GM12878 (cell line): ENCODE data around the gene PLA2G4C. TPM values are rescaled to one million over a fixed set of nuclear protein-coding genes. Genes with fewer than 3 reads are reported as not detected.

Experiments used
- ATAC-seq: fragments of 200-7000 bp; cut with Tn5 transposase; 3 replicates; pipeline ENCODE4 v1.9.1; 2020; ENCODE audit warnings: mild to moderate bottlenecking, moderate library complexity
- BruUV-seq: library from RNA; stranded (reverse); fragments of 400-500 nt; replicated peaks from 2 replicates; lab custom pipeline; 2021; lab: Mats Ljungman, UMichigan
- CTCF ChIA-PET: fragments of 300-600 bp; sonication (Branson Sonifier 250); formaldehyde crosslinking; extraction: SDS; loops from one replicate; lab custom pipeline; 2021; ENCODE audit warnings: inconsistent platforms; lab: Yijun Ruan, JAX
- POLR2A ChIA-PET: fragments of 350-600 bp; formaldehyde crosslinking; extraction: SDS; loops from one replicate; lab custom pipeline; 2021; ENCODE audit warnings: inconsistent platforms; lab: Charles Lee
- RAD21 ChIA-PET: fragments of 300-600 bp; sonication (Branson Sonifier 250); formaldehyde crosslinking; loops from one replicate; lab custom pipeline; 2023; ENCODE audit warnings: antibody characterized with exemption; ENCODE audit not compliant: unreplicated experiment; lab: Charles Lee
- SMC1A ChIA-PET: fragments of 300-600 bp; sonication (Branson Sonifier 250); formaldehyde crosslinking; loops from one replicate; lab custom pipeline; 2023; ENCODE audit not compliant: unreplicated experiment, uncharacterized antibody; lab: Charles Lee
- DNase-seq: peaks from one replicate; pipeline ENCODE4 v3.0.0-alpha.2; 2011; ENCODE audit warnings: low read depth, low spot score
- FAIRE-seq: peaks from 3 replicates; lab custom pipeline; 2011; peaks lifted over from hg19 to GRCh38; lab: Jason Lieb, UNC
- H2AFZ ChIP-seq: 2 replicates; pipeline ENCODE4 v1.6.0; 2011; ENCODE audit warnings: low read depth, low read length, control low read depth; ENCODE audit not compliant: control insufficient read depth
- H3K27ac ChIP-seq: 2 replicates; pipeline ENCODE4 v1.5.1; 2011; ENCODE audit warnings: control low read depth; ENCODE audit not compliant: control insufficient read depth, insufficient read depth
- H3K27me3 ChIP-seq, 2 experiments: replicated peaks in 1 of 2; 2 replicates each; pipeline versions ENCODE4 v1.6.0 to v1.6.1; 2011; ENCODE audit warnings: low read length in 1 of 2; ENCODE audit not compliant: control insufficient read depth in 2 of 2, insufficient read depth in 2 of 2
- H3K36me3 ChIP-seq, 2 experiments: 2 replicates each; pipeline ENCODE4 v1.5.1; 2011; ENCODE audit warnings: low read length in 1 of 2; ENCODE audit not compliant: control insufficient read depth in 2 of 2, insufficient read depth in 2 of 2
- H3K4me1 ChIP-seq: 2 replicates; pipeline ENCODE4 v1.6.1; 2011; ENCODE audit warnings: mild to moderate bottlenecking, low read length, moderate library complexity, mixed read lengths; ENCODE audit not compliant: control insufficient read depth, insufficient read depth
- H3K4me2 ChIP-seq: 2 replicates; pipeline ENCODE4 v1.6.0; 2011; ENCODE audit warnings: control low read depth; ENCODE audit not compliant: control insufficient read depth, insufficient read depth
- H3K4me3 ChIP-seq: fragments of 200-600 bp; sonication (generic); 2 replicates; pipeline ENCODE4 v1.5.1; 2016
- H3K79me2 ChIP-seq: 2 replicates; pipeline ENCODE4 v1.6.0; 2011; ENCODE audit warnings: low read length; ENCODE audit not compliant: control insufficient read depth, insufficient read depth
- H3K9ac ChIP-seq: 2 replicates; pipeline ENCODE4 v1.8.0; 2011; ENCODE audit warnings: low read length, control low read depth, mixed read lengths; ENCODE audit not compliant: control insufficient read depth, insufficient read depth
- H3K9me3 ChIP-seq: replicated peaks from 3 replicates; pipeline ENCODE4 v1.5.1; 2011; ENCODE audit warnings: mild to moderate bottlenecking, low read length; ENCODE audit not compliant: control insufficient read depth, insufficient read depth
- H4K20me1 ChIP-seq: 2 replicates; pipeline ENCODE4 v1.6.0; 2011; ENCODE audit not compliant: control insufficient read depth, insufficient read depth
- BRCA1 ChIP-seq: IDR thresholded peaks from 2 replicates; pipeline ENCODE4 v1.6.1; 2011; ENCODE audit warnings: low read depth, low read length, improper control_type of control experiment
- CEBPB ChIP-seq, 2 experiments: fragments of 150-350 bp in 1 of 2; IDR thresholded peaks; 2 replicates each; pipeline ENCODE4 v1.6.1; 2012 to 2014; ENCODE audit warnings: low read depth in 2 of 2, low read length in 2 of 2, borderline replicate concordance in 1 of 2, inconsistent platforms in 1 of 2
- HDAC6 ChIP-seq: fragments of 200-600 bp; sonication (generic); IDR thresholded peaks from one replicate; pipeline ENCODE4 v1.8.0; 2017; ENCODE audit warnings: antibody characterized with exemption; ENCODE audit not compliant: unreplicated experiment
- MEF2B ChIP-seq: fragments of 450-650 bp; IDR thresholded peaks from 2 replicates; pipeline ENCODE4 v1.6.1; 2018; ENCODE audit warnings: mild to moderate bottlenecking, moderate library complexity; ENCODE audit not compliant: partially characterized antibody, poor library complexity, severe bottlenecking
- NRF1 ChIP-seq: conservative IDR thresholded peaks from 2 replicates; pipeline ENCODE4 v1.6.1; 2011; ENCODE audit warnings: mild to moderate bottlenecking, low read depth, low read length, improper control_type of control experiment
- ZBTB11 ChIP-seq: fragments of 450-650 bp; formaldehyde crosslinking; IDR thresholded peaks from 2 replicates; pipeline ENCODE4 v1.5.0; 2022; ENCODE audit warnings: mild to moderate bottlenecking, missing genetic modification characterization
- WGBS: methylation state at CpG from one replicate; pipeline ENCODE4 v1.1.6; 2016; ENCODE audit warnings: low lambda C conversion rate; ENCODE audit not compliant: insufficient replicate concordance, insufficient coverage; ENCODE audit errors: missing lambda C conversion rate; 5-methylcytosine and 5-hydroxymethylcytosine counted together
- in situ Hi-C: fragments of 300-500 bp; cut with MboI; formaldehyde crosslinking; loops from 9 replicates; pipeline ENCODE4 v1.14.3; 2018; ENCODE audit warnings: mixed read lengths
- intact Hi-C: fragments of 100-400 bp; cut with micrococcal nuclease; formaldehyde crosslinking; loops from one replicate; pipeline ENCODE4 v1.14.2; 2022; ENCODE audit not compliant: unreplicated experiment
- polyA plus RNA-seq, 11 experiments: library from polyadenylated mRNA; depleted of rRNA in 4 of 11; unstranded in 6 of 11; stranded (reverse) in 5 of 11; fragments of >200 nt; fragmentation: Nextera tagmentation in 4 of 11; fragmentation: Illumina TruSeq in 1 of 11; extraction: Ambion mirVana in 4 of 11; extraction: Trizol in 1 of 11; gene quantifications; 1 replicate in 1 of 11; 2 replicates in 10 of 11; pipeline versions ENCODE4 v1.2.1 to v1.2.3, GENCODE V29; 2011 to 2016; ENCODE audit warnings: inconsistent platforms in 2 of 11, missing spikeins in 2 of 11, low read depth in 1 of 11
- total RNA-seq, 4 experiments: library from RNA; depleted of rRNA in 3 of 4; stranded (reverse); fragments of >200 nt in 3 of 4; fragmentation: Illumina TruSeq in 1 of 4; extraction: Trizol in 1 of 4; gene quantifications; 2 replicates each; pipeline versions ENCODE4 v1.2.1 to v1.2.3, GENCODE V29; 2013 to 2021

The PLA2G4C gene
- total and polyA plus RNA-seq, 10 of the 15 experiments (the other 5 are each of a cell fraction or from before 2014, with no cell fraction given): 0.53 to 3.6 (median 1.1) TPM

GRCh38 chr19:48085076-48085475, 25.5 kb downstream of the PLA2G4C start:
- no peak for DNase-seq
- Histone ChIP-seq H3K36me3 (no peaks in the 10 kb centered on the region), H2AFZ (no peak overlapping the region), H3K4me1 (no peaks in the 10 kb centered on the region), H3K4me3 (no peak overlapping the region), H3K4me2 (no peak overlapping the region), H3K27ac (no peak overlapping the region), H3K9me3 (no peaks in the 10 kb centered on the region), H3K79me2 (no peaks in the 10 kb centered on the region), H3K9ac (no peak overlapping the region), H4K20me1 (no peaks in the 10 kb centered on the region), H3K27me3 (no peaks in the 10 kb centered on the region)
- FAIRE-seq: no peak
- intact Hi-C loops: no loop called here
- TF ChIP-seq BRCA1: no peak
- no peak for TF ChIP-seq HDAC6
- no peak for TF ChIP-seq CEBPB (IDR thresholded peaks at IDR 0.05; ENCODE audit: borderline replicate concordance in 1 of 2, low read depth in 2 of 2, low read length in 2 of 2)
- no peak for TF ChIP-seq MEF2B
- TF ChIP-seq NRF1: no peak
- no peak for TF ChIP-seq ZBTB11 (CRISPR knock-in tag)
- ChIA-PET RAD21 (no interaction called here), CTCF (interaction anchor here (1.4 kb wide), 1 partner anchor 123 kb away, joined by 5 read pairs; no protein-coding TSS in a partner anchor), POLR2A (no interaction called here), SMC1A (no interaction called here)
- WGBS: 38% methylated on average over 3 of the region's 3 CpGs
- in situ Hi-C loops: no loop called here
- no TSS peak for BruUV-seq
- ATAC-seq: no peak
